ENCODE data around the gene REX1BD. TPM values are rescaled to one million over a fixed set of nuclear protein-coding genes. Genes with fewer than 3 reads are reported as not detected.

Gene REX1BD
- total and polyA plus RNA-seq, 2 of the 13 experiments (the other 11 are each of a cell fraction or from before 2014, with no cell fraction given): 7.5 to 25.4 TPM

DNA sequence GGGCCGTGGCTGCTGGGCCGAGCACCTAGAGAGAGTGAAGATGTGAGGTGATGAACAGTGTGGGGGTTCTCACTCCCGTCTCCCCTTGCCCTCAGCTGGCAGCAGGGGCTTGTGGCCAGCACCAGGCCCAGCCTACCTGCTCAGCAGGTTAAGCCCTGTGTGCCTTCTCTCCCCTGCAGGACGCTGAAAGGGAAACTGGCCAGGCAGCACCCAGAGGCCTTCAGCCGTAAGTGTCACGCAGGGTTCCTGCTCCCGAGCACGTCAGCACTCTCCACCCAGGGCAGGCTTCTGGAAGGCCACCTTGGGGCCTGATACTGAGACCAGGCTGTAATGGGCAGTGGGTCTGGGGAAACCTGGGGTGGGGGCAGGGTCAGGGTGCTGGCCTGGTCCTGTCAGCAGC is 21.6 kb upstream of the REX1BD start:
- no peak overlapping the region for H3K4me2 ChIP-seq (ENCODE audit: low read depth, low read length)
- DNase-seq (ENCODE audit: low spot score) (no peak), ATAC-seq (no peak), FAIRE-seq (no peak)
- H3K4me3 ChIP-seq (replicated peaks in 1 of 3; ENCODE audit: insufficient read depth in 1 of 3, low read depth in 2 of 3, low read length in 3 of 3): no peak overlapping the region
- CTCF ChIA-PET (ENCODE audit: low intra/inter-chr PET ratio, low total read pairs): no interaction called here
- peaks cover 21 to 64% of the 10 kb centered on the region in 2 experiments; a peak in 4 of 5 replicates for H3K36me3 ChIP-seq (replicated peaks in 1 of 2; ENCODE audit: control insufficient read depth in 1 of 2, insufficient read depth in 2 of 2, low read length in 2 of 2)
- no peak overlapping the region for H2AFZ ChIP-seq (ENCODE audit: low read length)
- WGBS (ENCODE audit: low lambda C conversion rate): no CpG with 5 or more reads among the region's 8 CpGs
- H3K27me3 ChIP-seq (ENCODE audit: control insufficient read depth in 1 of 2, insufficient read depth in 2 of 2, low read length in 2 of 2): no peaks in the 10 kb centered on the region; a peak in 1 of 5 replicates
- H3K9ac ChIP-seq (ENCODE audit: insufficient read depth, low read depth, low read length): no peak overlapping the region
- TF ChIP-seq AGO2 (optimal IDR thresholded peaks at IDR 0.05; ENCODE audit: low read depth, low read length) (peak; percentile 24), ZNF432 (CRISPR knock-in tag; IDR thresholded peaks at IDR 0.05; ENCODE audit: borderline replicate concordance) (no peak), TSC22D2 (CRISPR knock-in tag; IDR thresholded peaks at IDR 0.05; ENCODE audit: borderline replicate concordance) (no peak), MIXL1 (CRISPR knock-in tag; IDR thresholded peaks at IDR 0.05) (no peak), HOXA7 (CRISPR knock-in tag; IDR thresholded peaks at IDR 0.05) (no peak)
- H3K4me1 ChIP-seq (ENCODE audit: insufficient read depth, low read length): peaks cover 5% of the 10 kb centered on the region
- peaks cover 3% of the 10 kb centered on the region for H3K79me2 ChIP-seq (ENCODE audit: insufficient read depth, low read length)
- no peaks in the 10 kb centered on the region for H3K9me3 ChIP-seq (ENCODE audit: low read length)
- POLR2A ChIA-PET: no interaction called here
- H3K27ac ChIP-seq (ENCODE audit: extremely low read length, insufficient read depth, low read length): no peak overlapping the region
- intact Hi-C loops (cut with micrococcal nuclease; ENCODE audit: unreplicated experiment): no loop called here
- no TSS peak for BruUV-seq (replicated peaks)
- H4K20me1 ChIP-seq (ENCODE audit: insufficient read depth, low read length): no peaks in the 10 kb centered on the region
- in situ Hi-C loops (cut with HindIII; ENCODE audit: extremely low pct_ligation_motif_present, low pct_unique_long_range_greater_than_20kb): no loop called here

GRCh38 chr19:18568367-18568766 is 20.2 kb upstream of the REX1BD start:
- Histone ChIP-seq H3K9me3 (ENCODE audit: low read length) (no peaks in the 10 kb centered on the region), H3K4me3 (replicated peaks in 1 of 3; ENCODE audit: insufficient read depth in 1 of 3, low read depth in 2 of 3, low read length in 3 of 3) (no peak overlapping the region), H3K27me3 (ENCODE audit: control insufficient read depth in 1 of 2, insufficient read depth in 2 of 2, low read length in 2 of 2) (no peaks in the 10 kb centered on the region; a peak in 1 of 5 replicates), H3K36me3 (replicated peaks in 1 of 2; ENCODE audit: control insufficient read depth in 1 of 2, insufficient read depth in 2 of 2, low read length in 2 of 2) (peaks cover 21 to 53% of the 10 kb centered on the region in 2 experiments; a peak in 4 of 5 replicates), H4K20me1 (ENCODE audit: insufficient read depth, low read length) (peaks cover 8% of the 10 kb centered on the region), H3K4me1 (ENCODE audit: insufficient read depth, low read length) (peaks cover 15% of the 10 kb centered on the region), H3K27ac (ENCODE audit: extremely low read length, insufficient read depth, low read length) (no peak overlapping the region), H3K4me2 (ENCODE audit: low read depth, low read length) (no peak overlapping the region), H3K79me2 (ENCODE audit: insufficient read depth, low read length) (peaks cover 17% of the 10 kb centered on the region), H2AFZ (ENCODE audit: low read length) (no peak overlapping the region), H3K9ac (ENCODE audit: insufficient read depth, low read depth, low read length) (no peak overlapping the region)
- in situ Hi-C loops (cut with HindIII; ENCODE audit: extremely low pct_ligation_motif_present, low pct_unique_long_range_greater_than_20kb): no loop called here
- POLR2A ChIA-PET: no interaction called here
- intact Hi-C loops (cut with micrococcal nuclease; ENCODE audit: unreplicated experiment): no loop called here
- ATAC-seq (no peak), FAIRE-seq (no peak), DNase-seq (ENCODE audit: low spot score) (no peak)
- CTCF ChIA-PET (ENCODE audit: low intra/inter-chr PET ratio, low total read pairs): no interaction called here
- 100% methylated on average over 1 of the region's 15 CpGs for WGBS (ENCODE audit: low lambda C conversion rate)
- no peak for TF ChIP-seq GATA4 (IDR thresholded peaks at IDR 0.05; ENCODE audit: borderline replicate concordance, low read depth)
- TF ChIP-seq, protein P1, sequence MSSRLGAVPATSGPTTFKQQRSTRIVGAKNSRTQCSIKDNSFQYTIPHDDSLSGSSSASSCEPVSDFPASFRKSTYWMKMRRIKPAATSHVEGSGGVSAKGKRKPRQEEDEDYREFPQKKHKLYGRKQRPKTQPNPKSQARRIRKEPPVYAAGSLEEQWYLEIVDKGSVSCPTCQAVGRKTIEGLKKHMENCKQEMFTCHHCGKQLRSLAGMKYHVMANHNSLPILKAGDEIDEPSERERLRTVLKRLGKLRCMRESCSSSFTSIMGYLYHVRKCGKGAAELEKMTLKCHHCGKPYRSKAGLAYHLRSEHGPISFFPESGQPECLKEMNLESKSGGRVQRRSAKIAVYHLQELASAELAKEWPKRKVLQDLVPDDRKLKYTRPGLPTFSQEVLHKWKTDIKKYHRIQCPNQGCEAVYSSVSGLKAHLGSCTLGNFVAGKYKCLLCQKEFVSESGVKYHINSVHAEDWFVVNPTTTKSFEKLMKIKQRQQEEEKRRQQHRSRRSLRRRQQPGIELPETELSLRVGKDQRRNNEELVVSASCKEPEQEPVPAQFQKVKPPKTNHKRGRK (CRISPR knock-in tag; IDR thresholded peaks at IDR 0.05): no peak
- TF ChIP-seq AGO2 (optimal IDR thresholded peaks at IDR 0.05; ENCODE audit: low read depth, low read length): peak; percentile 43
- no peak for TF ChIP-seq KIAA2018 (CRISPR knock-in tag; IDR thresholded peaks at IDR 0.05; ENCODE audit: borderline replicate concordance)
- TF ChIP-seq RBFOX2 (IDR thresholded peaks at IDR 0.05; ENCODE audit: low read depth, low read length): peak; percentile 36; the same call in 1 of the 2 replicates
- BruUV-seq (replicated peaks): no TSS peak
